Heart left ventricle (tissue), 16 donors: Measurements from ENCODE around the gene DNM3. TPM values are rescaled to one million over a fixed set of nuclear protein-coding genes. Genes with fewer than 3 reads are reported as not detected.

ENCODE experiments used
- ATAC-seq, 4 donors: fragments of 200-7000 bp; cut with Tn5 transposase; one replicate each; pipeline ENCODE4 v1.9.1; 2020 to 2022; ENCODE audit warnings: moderate library complexity in 4 of 4, mild to moderate bottlenecking in 3 of 4, moderate number of reproducible peaks in 1 of 4
- DNase-seq, 5 donors: peaks; one replicate each; pipeline ENCODE4 v3.0.0-alpha.2; 2020
- H3K27ac ChIP-seq, 12 donors: fragments of 200-600 bp; sonication (generic) in 4 of 12; one replicate each; pipeline versions ENCODE4 v1.5.0 to v1.8.0; 2016 to 2022; ENCODE audit warnings: mild to moderate bottlenecking in 2 of 12
- H3K27me3 ChIP-seq, 9 donors: fragments of 200-600 bp; sonication (generic) in 2 of 9; one replicate each; pipeline versions ENCODE4 v1.5.1 to v1.8.0; 2016 to 2022; ENCODE audit warnings: mild to moderate bottlenecking in 3 of 9
- H3K36me3 ChIP-seq, 9 donors: fragments of 200-600 bp; sonication (generic) in 2 of 9; one replicate each; pipeline versions ENCODE4 v1.5.0 to v1.8.0; 2018 to 2022; ENCODE audit warnings: mild to moderate bottlenecking in 2 of 9
- H3K4me1 ChIP-seq, 12 donors: fragments of 200-600 bp; sonication (generic) in 4 of 12; one replicate each; pipeline versions ENCODE4 v1.5.0 to v1.8.0; 2016 to 2022; ENCODE audit warnings: mild to moderate bottlenecking in 3 of 12
- H3K4me3 ChIP-seq, 12 donors: fragments of 200-600 bp; sonication (generic) in 4 of 12; one replicate each; pipeline versions ENCODE4 v1.5.0 to v1.8.0; 2017 to 2022; ENCODE audit warnings: mild to moderate bottlenecking in 9 of 12, moderate library complexity in 4 of 12
- H3K9me3 ChIP-seq, 12 donors: fragments of 200-600 bp; sonication (generic) in 4 of 12; one replicate each; pipeline versions ENCODE4 v1.5.0 to v1.8.0; 2016 to 2022; ENCODE audit warnings: mild to moderate bottlenecking in 1 of 12
- CTCF ChIP-seq, 12 donors: fragments of 200-600 bp; sonication (generic) in 4 of 12; IDR thresholded peaks; one replicate each; pipeline versions ENCODE4 v1.5.0 to v1.8.0; 2018 to 2022; ENCODE audit warnings: antibody characterized with exemption in 12 of 12, mild to moderate bottlenecking in 5 of 12
- POLR2A ChIP-seq, 2 donors: fragments of 450-650 bp; IDR thresholded peaks; one replicate each; pipeline ENCODE4 v1.6.1; 2017; ENCODE audit warnings: antibody characterized with exemption in 2 of 2, mild to moderate bottlenecking in 2 of 2, moderate library complexity in 2 of 2
- WGBS, 4 donors: extraction: QIAGEN DNeasy Blood & Tissue Kit in 2 of 4; methylation state at CpG; one replicate each; pipeline versions ENCODE4 v1.1.5 to v1.1.7; 2013 to 2018; 5-methylcytosine and 5-hydroxymethylcytosine counted together
- intact Hi-C, 10 donors: fragments of 100-400 bp; cut with DNase I; formaldehyde crosslinking; loops; one replicate each; pipeline versions ENCODE4 v1.11.1 to v1.14.2; 2022
- polyA plus RNA-seq, 2 donors: library from polyadenylated mRNA; stranded (reverse); fragments of 200-250 nt; gene quantifications; one replicate each; pipeline ENCODE4 v1.2.3, GENCODE V29; 2013
- total RNA-seq, 9 donors: library from RNA; depleted of rRNA in 2 of 9; stranded (reverse); fragments of >200 nt in 2 of 9; fragmentation: NEBNext Ultra II Directional in 3 of 9; extraction: Animal tissue kit (Norgen Biotek cat#: 25700) in 3 of 9; gene quantifications; one replicate each; pipeline versions ENCODE4 v1.1.0 to v1.2.4, GENCODE V29; 2016 to 2023
- donor health status: ischemic (EF 13 %, LVEDD 7.1; RV severe dilation, severe dysfunction).
- donor health status: healthy with polysubstance abuse.
- donor health status: DM: no; HTN: yes; CAD: no.
- donor health status: DM: no; HTN: no; CAD: no.
- donor health status: ischemic (EF 25% LVEDD 6.9; RV normal size, moderate dysfunction).
- donor health status: ischemic (EF 25% LVEDD 5.7; RV mildly dilated, moderate dysfunction).
- donor health status: healthy.
- donor health status: DM: yes; HTN: yes; CAD: no.
- donor health status: ischemic (EF 35%, LVEDD 5.7; RV mildly dilated, moderate dysfunction).
- donor health status: nonischemic (EF 11% LVEDD 7.7; RV severe dilation, severe dysfunction).
- donor health status: DM: yes; HTN: yes; CAD: no.
- donor health status: PGD.
- donor health status: ischemic (EF 29% LVEDD 5.4; RV normal size, mild dysfunction).
- donor health status: nonischemic (EF 23%, LVEDD 6.1; RV moderate dilation, normal function).

DNM3 gene
- total and polyA plus RNA-seq, 11 donors, result 0.44 to 3.9 (median 1.9) TPM

GRCh38 chr1:172211221-172211620, 369.9 kb downstream of the DNM3 start:
- Histone ChIP-seq H3K4me1 (no peaks in the 10 kb centered on the region), H3K36me3 (no peaks in the 10 kb centered on the region), H3K27me3 (no peaks in the 10 kb centered on the region), H3K27ac (no peak overlapping the region), H3K9me3 (no peaks in the 10 kb centered on the region), H3K4me3 (no peak overlapping the region)
- ATAC-seq, result no peak
- 60 to 73% (median 62%) methylated on average over 5 of the region's 5 CpGs for WGBS, 4 donors
- intact Hi-C loops, result no loop called here
- no peak for TF ChIP-seq POLR2A (IDR thresholded peaks at IDR 0.05)
- no peak for TF ChIP-seq CTCF (IDR thresholded peaks at IDR 0.05)
- no peak for DNase-seq

GRCh38 chr1:172212124-172212523, 370.8 kb downstream of the DNM3 start:
- H3K36me3 ChIP-seq, result no peaks in the 10 kb centered on the region
- WGBS, 4 donors, result 86 to 91% (median 86%) methylated on average over 3 of the region's 3 CpGs
- TF ChIP-seq CTCF (IDR thresholded peaks at IDR 0.05) (no peak), POLR2A (IDR thresholded peaks at IDR 0.05) (no peak)
- H3K9me3 ChIP-seq, result no peaks in the 10 kb centered on the region
- H3K27ac ChIP-seq, result no peak overlapping the region
- H3K27me3 ChIP-seq, result no peaks in the 10 kb centered on the region
- intact Hi-C loops, result no loop called here
- ATAC-seq, result no peak
- DNase-seq, result no peak
- no peak overlapping the region for H3K4me3 ChIP-seq
- H3K4me1 ChIP-seq, result no peaks in the 10 kb centered on the region

GRCh38 chr1:172215006-172215405, 373.7 kb downstream of the DNM3 start:
- Histone ChIP-seq H3K27ac (no peak overlapping the region), H3K4me3 (no peak overlapping the region), H3K36me3 (no peaks in the 10 kb centered on the region), H3K9me3 (no peaks in the 10 kb centered on the region), H3K4me1 (no peaks in the 10 kb centered on the region), H3K27me3 (no peaks in the 10 kb centered on the region)
- 92 to 98% (median 97%) methylated on average over 3 of the region's 3 CpGs for WGBS, 4 donors
- intact Hi-C loops, result loop anchor here in 1 of 10 donors (5.0 kb wide), 1 partner anchor 52 kb away; no protein-coding TSS in a partner anchor
- no peak for TF ChIP-seq POLR2A (IDR thresholded peaks at IDR 0.05)
- TF ChIP-seq CTCF (IDR thresholded peaks at IDR 0.05), result no peak
- ATAC-seq (no peak), DNase-seq (no peak)

- Histone ChIP-seq H3K4me3 (no peak overlapping the region), H3K9me3 (no peaks in the 10 kb centered on the region), H3K27me3 (no peaks in the 10 kb centered on the region), H3K36me3 (no peaks in the 10 kb centered on the region), H3K27ac (no peak overlapping the region), H3K4me1 (no peaks in the 10 kb centered on the region)
- no peak for DNase-seq
- ATAC-seq, result no peak
- 69 to 83% (median 77%) methylated on average over 1 of the region's 1 CpG for WGBS, 4 donors
- intact Hi-C loops, result loop anchor here in 1 of 10 donors (5.0 kb wide), 1 partner anchor 47 kb away; no protein-coding TSS in a partner anchor
- TF ChIP-seq POLR2A (IDR thresholded peaks at IDR 0.05) (no peak), CTCF (IDR thresholded peaks at IDR 0.05) (no peak)
These were observed 378.7 kb downstream of the DNM3 start for GRCh38 chr1:172219966-172220365.
